HG03520 (cell line): Measurements from ENCODE around the gene PM20D1.
"Not testable (repeated sequence)": the region's sequence is repeated elsewhere in the genome, so short reads cannot be mapped to it uniquely, and the experiment has no call there.

Experiments
- ATAC-seq: cut with Tn5 transposase; IDR thresholded peaks from one replicate; pipeline ENCODE4 v1.9.1; 2021; ENCODE audit warnings: mild to moderate bottlenecking, moderate library complexity; ENCODE audit not compliant: unreplicated experiment

Gene PM20D1

DNA sequence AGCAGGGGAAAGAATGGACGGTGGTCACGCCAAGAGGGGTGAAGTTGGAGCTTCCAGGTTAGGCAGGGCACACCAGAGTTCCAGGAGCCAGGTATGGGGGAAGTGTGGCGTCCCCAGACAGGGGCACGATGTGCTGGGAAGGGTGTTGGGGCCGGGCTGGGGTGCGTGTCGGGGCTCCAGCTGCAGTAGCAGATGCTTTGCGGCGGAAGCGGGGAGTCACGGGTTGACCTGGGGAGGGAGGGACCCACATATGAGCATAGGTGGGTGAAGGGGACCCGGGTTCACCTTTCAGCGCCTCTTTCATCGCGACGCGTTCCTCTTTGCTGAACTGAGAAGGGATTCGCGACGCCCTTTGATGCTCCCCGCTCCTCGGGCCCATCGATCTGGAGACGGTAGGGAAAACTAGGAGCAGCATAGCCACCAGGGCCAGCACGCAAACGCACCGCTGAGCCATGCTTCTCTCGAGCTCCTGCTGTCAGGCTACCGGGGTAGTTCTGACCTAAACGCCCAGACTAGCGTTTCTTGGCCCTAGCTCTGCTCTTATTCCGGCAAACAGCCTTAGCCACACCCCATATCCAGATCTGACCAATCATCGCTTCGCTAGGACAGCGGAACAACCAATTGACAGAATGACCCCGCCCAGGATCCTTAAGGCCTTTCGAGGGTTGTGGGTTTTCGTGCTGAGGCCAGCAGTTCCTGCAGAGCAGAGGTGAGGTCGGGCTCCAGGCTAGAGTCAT lies at the start of gene PM20D1:
Gene PM20D1, minus strand, starts transcription at position 514 of the 737 bp plus-strand sequence. Its CDS starts 60 bp downstream, at position 454.
- peak; percentile 96 for ATAC-seq

DNA sequence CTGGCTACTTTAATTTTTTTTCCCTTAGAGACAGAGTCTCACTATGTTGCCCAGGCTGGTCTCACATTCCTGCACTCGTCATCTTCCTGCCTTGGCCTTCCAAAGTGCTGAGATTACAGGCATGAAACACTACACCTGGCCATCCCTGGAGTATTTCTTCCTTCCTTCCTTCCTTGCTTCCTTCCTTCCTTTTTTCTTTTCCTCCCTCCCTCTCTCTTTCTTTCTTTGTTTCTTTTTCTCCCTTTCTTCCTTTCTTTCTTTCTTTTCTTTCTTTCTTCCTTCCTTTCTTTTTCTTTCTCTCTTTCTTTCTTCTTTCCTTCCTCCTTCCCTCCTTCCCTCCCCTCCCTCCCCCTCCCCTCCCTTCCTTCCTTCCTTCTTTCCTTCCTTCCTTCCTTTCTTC lies 46.4 kb upstream of the PM20D1 start:
- ATAC-seq = no peak

GRCh38 chr1:205894119-205894518 lies 44.2 kb upstream of the PM20D1 start:
- ATAC-seq = not testable (repeated sequence)

- ATAC-seq = not testable (repeated sequence)
These were observed 42.2 kb upstream of the PM20D1 start for GRCh38 chr1:205892175-205892574.

GRCh38 chr1:205891481-205891880 lies 41.5 kb upstream of the PM20D1 start:
- not testable (repeated sequence) for ATAC-seq

DNA sequence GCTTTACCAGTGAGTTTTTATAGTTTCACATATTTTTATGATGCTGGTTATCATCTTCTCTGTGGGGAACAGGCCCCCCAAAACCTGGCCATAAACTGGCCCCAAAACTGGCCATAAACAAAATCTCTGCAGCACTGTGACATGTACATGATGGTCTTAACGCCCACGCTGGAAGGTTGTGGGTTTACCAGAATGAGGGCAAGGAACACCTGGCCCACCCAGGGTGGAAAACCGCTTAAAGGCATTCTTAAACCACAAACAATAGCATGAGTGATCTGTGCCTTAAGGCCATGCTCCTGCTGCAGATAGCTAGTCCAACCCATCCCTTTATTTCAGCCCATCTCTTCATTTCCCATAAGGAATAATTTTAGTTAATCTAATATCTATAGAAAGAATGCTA lies 40.7 kb upstream of the PM20D1 start:
- not testable (repeated sequence) for ATAC-seq

DNA sequence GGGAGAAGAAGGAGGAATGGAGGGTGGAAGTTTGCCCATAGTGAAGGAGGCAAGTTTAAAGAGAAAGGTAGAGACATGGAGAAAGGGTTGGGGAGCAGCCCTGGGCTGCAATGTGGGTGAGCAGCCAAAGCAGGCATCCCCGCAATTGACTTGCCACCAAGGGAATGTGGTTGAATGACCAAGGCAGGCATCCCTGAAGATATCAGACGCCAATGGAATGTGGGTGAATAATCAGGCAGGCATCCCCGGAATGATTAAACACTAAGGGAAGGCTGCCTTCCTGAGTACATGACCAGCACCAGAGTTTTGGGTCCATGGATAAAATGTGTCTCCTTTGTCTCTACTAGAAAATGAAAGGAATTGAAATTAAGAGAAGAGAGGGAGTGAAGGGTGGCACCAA lies 39.8 kb upstream of the PM20D1 start:
- not testable (repeated sequence) for ATAC-seq

DNA sequence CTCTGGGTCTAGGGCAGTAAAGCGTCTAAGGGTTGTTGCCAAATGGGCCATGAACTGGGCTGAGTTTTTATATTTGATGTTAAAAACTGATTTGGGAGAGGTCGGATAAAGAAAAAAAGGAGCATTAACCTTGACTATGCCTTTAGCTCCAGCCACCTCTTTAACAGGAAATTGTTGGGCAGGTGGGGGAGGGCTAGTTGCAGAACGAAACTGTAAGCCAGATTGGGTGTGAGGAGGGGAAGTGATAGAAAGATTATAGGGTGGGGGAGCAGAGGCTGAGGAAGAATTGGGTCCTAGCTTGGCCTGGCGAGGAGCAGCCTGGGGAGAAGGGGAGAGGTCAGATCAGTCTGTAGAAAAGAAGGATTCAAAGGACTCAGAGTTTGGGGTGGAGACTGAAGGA lies 39.1 kb upstream of the PM20D1 start:
- ATAC-seq = not testable (repeated sequence)

GRCh38 chr1:205883792-205884191 lies 33.9 kb upstream of the PM20D1 start:
- ATAC-seq = no peak

GRCh38 chr1:205880923-205881322 lies 31.0 kb upstream of the PM20D1 start:
- ATAC-seq = no peak

GRCh38 chr1:205879974-205880373 lies 30.0 kb upstream of the PM20D1 start:
- ATAC-seq = no peak

- no peak for ATAC-seq
These were observed 28.1 kb upstream of the PM20D1 start for GRCh38 chr1:205878026-205878425.

DNA sequence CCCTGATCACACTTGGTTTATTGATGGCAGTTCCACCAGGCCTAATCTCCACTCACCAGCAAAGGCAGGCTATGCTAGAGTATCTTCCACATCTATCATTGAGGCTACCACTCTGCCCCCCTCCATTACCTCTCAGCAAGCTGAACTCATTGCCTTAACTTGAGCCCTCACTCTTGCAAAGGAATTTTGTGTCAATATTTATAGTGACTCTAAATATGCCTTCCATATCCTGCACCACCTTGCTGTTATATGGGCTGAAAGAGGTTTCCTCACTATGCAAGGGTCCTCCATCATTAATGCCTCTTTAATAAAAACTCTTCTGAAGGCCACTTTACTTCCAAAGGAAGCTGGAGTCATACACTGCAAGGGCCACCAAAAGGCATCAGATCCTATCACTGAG lies 23.2 kb upstream of the PM20D1 start:
- not testable (repeated sequence) for ATAC-seq

DNA sequence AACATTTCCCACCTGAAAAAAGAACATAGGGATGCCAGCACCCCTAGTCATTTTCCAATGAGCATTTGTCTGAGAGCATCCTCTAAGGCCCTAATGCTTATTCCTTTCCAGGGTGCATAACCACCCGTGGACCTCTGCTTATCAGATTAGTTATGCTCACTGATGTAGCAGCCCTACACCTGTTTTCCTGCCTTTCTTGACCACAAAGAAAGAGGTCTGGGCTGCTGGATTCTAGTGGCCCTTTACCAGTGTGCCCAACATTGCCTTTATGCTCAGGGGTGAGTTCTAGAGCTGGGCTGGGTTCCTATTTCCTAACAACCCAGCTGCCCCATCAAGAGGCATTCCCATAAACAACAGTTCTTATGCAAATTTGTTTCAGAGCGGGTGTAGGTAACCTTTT lies 20.3 kb upstream of the PM20D1 start:
- ATAC-seq = no peak

DNA sequence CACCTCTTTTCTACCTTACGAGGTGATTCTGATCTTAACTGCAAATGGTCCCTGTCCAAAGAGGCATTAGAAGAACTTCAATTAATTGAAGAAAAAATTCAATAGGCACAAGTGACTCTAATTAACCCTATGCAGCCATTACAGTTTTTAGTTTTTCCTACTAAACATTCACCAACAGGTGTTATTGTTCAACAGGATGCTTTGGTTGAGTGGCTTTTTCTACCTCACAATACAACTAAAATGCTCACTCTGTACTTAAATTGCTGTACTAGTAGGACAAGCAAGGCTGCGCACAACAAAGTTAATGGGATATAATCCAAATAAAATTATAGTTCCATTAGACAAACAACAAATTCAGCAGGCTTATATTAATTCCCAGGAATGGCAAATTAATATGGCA lies 11.6 kb upstream of the PM20D1 start:
- ATAC-seq = no peak

DNA sequence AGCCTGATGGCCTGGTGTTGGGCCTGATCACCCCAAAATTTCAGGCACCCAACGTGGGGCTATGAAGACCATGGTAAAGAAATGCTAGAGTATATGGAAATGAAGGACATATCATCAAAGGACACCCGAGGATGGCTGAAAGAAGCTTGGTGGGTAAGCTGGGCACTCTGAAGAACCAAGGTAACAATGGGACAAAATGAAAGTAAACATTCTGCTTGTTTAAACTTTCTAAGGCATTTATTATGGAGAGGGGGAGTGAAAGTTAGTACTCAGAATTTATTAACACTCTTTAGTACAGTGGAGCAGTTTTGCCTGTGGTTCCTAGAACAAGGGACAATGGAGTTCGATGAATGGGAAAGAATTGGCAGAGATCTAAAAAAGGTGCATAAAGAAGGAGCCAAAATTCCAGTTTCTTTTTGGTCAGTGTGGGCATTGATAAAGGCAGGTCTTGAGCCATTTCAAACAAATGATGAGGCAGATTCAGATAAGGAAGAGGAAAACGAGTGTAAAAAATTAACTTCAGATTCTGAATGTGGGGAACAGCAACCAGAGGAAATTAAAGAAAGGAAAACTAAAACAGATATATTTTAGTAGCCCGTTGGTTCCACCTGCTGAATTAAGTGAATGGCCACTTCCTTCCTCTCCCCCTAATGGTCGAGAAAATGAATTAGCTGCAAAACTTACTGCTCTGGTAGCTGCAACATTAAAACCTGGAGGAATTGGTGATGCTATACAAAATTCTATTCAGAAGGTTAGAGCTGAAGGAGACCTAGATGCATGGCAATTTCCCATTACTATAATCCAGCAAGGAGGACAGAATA lies 8.4 kb upstream of the PM20D1 start:
- ATAC-seq = no peak

DNA sequence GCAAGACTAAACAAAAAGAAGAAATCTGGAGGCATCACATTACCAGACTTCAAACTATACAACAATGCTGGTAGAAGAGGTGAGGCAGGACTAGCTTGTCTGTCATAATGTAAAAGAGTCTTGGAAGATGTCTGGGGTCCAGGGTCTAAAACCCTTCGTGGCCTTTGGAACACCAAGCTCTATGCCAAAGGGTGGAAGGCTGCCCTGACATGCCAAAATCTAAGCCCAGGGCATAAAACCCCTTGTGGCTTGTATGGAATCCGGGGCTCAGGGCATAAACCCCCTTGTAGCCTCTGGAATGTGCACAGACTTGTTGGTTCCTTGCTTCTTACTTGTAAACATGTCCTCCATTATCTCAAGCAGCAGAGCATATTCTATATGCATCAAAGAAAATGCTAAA lies 7.6 kb upstream of the PM20D1 start:
- ATAC-seq = not testable (repeated sequence)

GRCh38 chr1:205856433-205856832 lies 6.5 kb upstream of the PM20D1 start:
- ATAC-seq = no peak

- no peak for ATAC-seq
These were observed 3.0 kb upstream of the PM20D1 start for GRCh38 chr1:205852969-205853368.

DNA sequence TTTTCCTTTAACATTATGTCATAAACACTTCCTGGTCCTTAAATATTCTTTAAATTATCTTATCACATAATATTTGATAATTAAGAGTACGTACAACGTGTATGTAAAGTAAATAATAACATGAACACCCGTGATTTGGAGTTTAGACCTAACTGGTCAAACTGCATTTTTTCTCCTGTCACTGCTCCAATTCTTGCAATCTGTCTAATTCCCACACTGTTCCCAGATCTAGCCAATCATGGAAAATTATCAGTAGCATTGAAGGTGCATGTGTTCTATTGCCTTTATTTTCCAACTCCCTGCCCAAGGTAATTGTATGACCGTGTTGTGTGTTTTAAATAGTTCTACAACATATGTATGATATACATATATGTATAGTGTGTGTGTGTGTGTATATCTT lies 2.1 kb upstream of the PM20D1 start:
- no peak for ATAC-seq

GRCh38 chr1:205843036-205843859 lies 6.7 kb downstream of the PM20D1 start:
- ATAC-seq = no peak
